HAP-1 (cell line): ENCODE results near the gene SLC7A1.

Experiments
- DNase-seq, 2 experiments: peaks; one replicate each; pipeline ENCODE4 v3.0.0-alpha.2; 2016 to 2020; ENCODE audit warnings: low spot score in 2 of 2
- H3K27me3 ChIP-seq: fragments of 250-450 bp; sonication (Bioruptor Pico); 2 replicates; pipeline ENCODE4 v1.5.1; 2020; ENCODE audit warnings: low read depth, mild to moderate bottlenecking, moderate library complexity
- H3K36me3 ChIP-seq: fragments of 250-450 bp; sonication (Bioruptor Pico); replicated peaks from 2 replicates; pipeline ENCODE4 v1.5.1; 2020; ENCODE audit warnings: mild to moderate bottlenecking
- H3K4me1 ChIP-seq: fragments of 250-450 bp; sonication (Bioruptor Pico); 2 replicates; pipeline ENCODE4 v1.5.1; 2020; ENCODE audit warnings: mild to moderate bottlenecking
- H3K4me3 ChIP-seq: fragments of 250-450 bp; sonication (Bioruptor Pico); 2 replicates; pipeline ENCODE4 v1.5.1; 2020; ENCODE audit warnings: mild to moderate bottlenecking, moderate library complexity
- H3K9me3 ChIP-seq: fragments of 250-450 bp; sonication (Bioruptor Pico); 2 replicates; pipeline ENCODE4 v1.5.1; 2020; ENCODE audit warnings: mild to moderate bottlenecking, moderate library complexity
- in situ Hi-C: fragments of 300-500 bp; cut with MboI; formaldehyde crosslinking; loops from 3 replicates; pipeline ENCODE4 v1.14.3; 2020; ENCODE audit warnings: low sequenced_read_pairs, inconsistent platforms, mixed read lengths

The SLC7A1 gene

DNA sequence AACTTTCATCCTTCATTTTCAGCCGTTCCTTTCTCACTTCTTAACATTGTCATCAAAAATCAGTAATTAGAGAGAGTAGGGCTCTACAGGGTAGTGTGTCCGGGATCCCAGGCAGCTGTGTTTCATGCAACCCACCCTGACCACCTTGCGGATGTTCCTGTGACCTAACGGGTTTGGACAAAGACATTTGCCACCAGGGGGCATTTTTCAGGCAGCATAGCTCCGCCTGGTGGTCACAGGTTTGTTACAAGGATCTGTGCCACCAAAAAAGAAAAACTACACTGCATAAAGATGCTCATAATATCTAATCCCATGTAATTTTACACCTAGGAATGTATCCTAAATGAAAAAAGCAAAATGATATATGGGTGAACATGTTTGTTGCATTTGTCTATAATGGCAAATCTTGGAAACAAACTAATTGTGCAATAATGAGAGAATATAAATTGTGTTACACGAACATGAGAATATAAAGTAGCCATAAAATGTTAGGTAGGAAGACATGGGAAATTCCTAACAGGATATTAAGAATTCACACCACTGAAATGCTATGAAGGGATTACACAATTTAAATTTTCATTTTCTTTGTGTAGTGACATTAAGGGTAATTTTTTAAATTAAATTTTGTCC is 123.0 kb downstream of the SLC7A1 start:
- DNase-seq: peak; percentile 60 to 80

DNA sequence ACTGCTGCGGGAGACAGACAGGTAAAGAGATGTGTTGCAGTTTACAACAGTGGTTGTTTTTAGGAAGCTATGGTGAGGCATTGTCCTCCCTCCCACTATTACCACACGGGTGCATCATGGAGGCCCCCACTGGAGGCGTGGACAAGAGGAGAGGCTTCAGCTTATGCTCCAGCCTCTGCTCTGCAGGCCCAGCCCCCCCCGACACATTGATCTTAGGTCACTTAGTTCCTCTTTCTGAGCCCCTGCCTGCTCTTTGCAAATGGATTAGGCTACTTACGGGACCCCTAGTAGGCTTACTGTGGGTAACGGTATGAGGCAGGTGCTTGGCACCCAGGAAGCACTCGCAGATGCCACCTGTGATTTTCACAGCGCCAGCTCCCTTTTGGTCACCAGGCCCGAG is 123.9 kb downstream of the SLC7A1 start:
- H3K4me1 ChIP-seq: no peaks in the 10 kb centered on the region
- in situ Hi-C loops: no loop called here
- DNase-seq: no peak
- peaks cover 3% of the 10 kb centered on the region; the same call in 1 of the 2 replicates for H3K27me3 ChIP-seq
- no peaks in the 10 kb centered on the region for H3K36me3 ChIP-seq
- no peak overlapping the region for H3K4me3 ChIP-seq
- no peaks in the 10 kb centered on the region for H3K9me3 ChIP-seq

More for the DNA sequence above, 123.0 kb downstream of the SLC7A1 start:
- H3K4me1 ChIP-seq: no peaks in the 10 kb centered on the region
- no peaks in the 10 kb centered on the region for H3K36me3 ChIP-seq
- in situ Hi-C loops: no loop called here
- H3K4me3 ChIP-seq: no peak overlapping the region
- H3K27me3 ChIP-seq: peaks cover 3% of the 10 kb centered on the region; the same call in 1 of the 2 replicates
- no peaks in the 10 kb centered on the region for H3K9me3 ChIP-seq

DNA sequence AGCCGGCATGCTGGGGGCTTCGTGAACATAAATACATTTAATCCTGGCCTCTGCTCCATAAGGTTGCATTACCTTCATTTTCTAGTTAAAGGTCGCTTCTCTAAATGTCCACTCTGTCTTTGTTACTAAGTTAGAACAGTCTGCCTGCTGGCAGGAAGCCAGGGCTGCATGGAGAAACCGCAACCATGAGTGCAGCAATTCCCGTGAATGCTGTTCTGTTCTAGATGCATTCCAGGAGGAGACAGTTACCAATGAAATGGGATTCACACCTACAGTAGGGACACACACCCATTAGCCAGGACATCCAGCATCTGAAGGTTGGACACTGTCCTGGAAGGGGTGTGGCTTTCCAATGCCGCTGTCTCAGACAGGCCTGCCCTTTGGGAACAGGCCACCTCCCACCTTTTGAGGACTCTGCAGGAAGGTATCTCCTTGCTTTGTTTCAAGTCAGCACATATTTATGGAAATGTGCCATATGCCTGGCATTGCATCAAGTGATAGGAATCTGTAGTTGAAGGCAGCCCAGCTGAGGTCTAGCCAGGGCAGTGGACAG is 129.7 kb downstream of the SLC7A1 start:
- Histone ChIP-seq H3K27me3 (no peaks in the 10 kb centered on the region), H3K4me1 (no peaks in the 10 kb centered on the region), H3K36me3 (no peaks in the 10 kb centered on the region), H3K9me3 (no peaks in the 10 kb centered on the region), H3K4me3 (no peak overlapping the region)
- in situ Hi-C loops: no loop called here
- DNase-seq: no peak

DNA sequence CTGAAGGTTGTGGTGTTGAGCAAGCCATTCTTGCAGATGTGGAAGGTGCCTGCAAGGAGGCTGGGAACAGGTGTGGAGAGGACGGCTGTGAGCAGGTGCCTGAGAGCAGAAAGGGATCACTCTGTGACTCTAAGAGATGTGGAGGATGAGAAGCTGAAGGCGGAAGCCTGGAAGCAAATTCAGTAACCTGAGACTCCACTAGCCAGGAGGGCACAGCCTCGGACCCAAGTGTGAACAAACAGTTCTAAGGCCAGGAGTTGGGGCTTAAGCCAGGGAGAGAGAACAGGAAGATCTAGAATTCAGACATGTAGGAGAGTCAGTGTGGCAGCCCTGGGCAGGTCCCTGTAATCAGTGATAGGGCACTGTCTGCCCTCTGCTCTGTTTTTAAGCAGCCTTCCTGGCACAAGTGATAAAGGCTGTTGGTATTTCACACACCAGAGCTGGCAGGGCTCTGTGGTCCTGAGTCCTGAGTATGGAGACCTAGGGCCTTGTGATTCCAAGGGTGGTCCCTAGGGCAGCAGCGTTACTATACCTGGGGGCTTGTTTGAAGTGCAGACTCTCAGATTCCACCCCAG is 131.3 kb downstream of the SLC7A1 start:
- no peaks in the 10 kb centered on the region for H3K27me3 ChIP-seq
- H3K4me1 ChIP-seq: no peaks in the 10 kb centered on the region
- DNase-seq: no peak
- H3K9me3 ChIP-seq: no peaks in the 10 kb centered on the region
- H3K4me3 ChIP-seq: no peak overlapping the region
- no peaks in the 10 kb centered on the region for H3K36me3 ChIP-seq
- in situ Hi-C loops: no loop called here

DNA sequence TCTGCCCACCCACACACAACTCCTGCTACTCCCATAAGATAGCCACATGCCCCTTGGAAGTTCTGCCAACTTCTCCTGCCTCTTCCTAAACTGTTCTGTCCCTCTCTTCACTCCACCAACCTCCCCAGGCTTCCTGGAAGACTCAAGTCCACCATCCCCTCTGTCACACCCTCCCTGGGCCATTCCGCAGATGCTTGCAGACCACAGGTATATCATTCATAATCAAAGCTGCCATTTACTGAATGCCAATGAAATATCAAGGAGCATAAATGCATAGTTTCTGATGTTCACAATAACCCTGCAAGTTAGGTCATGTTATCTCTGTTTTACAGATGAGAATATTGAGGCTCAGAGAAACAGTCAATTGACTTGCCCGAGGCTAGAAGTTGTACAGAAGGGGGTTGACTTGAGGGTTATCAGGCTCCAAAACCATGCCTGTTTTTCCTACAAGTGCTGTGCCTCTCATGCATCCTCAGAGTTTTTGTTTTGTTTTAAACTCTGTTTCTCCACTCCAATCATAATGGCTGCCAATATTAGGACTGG is 135.6 kb downstream of the SLC7A1 start:
- Histone ChIP-seq H3K4me3 (no peak overlapping the region), H3K4me1 (no peaks in the 10 kb centered on the region), H3K9me3 (no peaks in the 10 kb centered on the region), H3K36me3 (no peaks in the 10 kb centered on the region), H3K27me3 (no peaks in the 10 kb centered on the region)
- in situ Hi-C loops: no loop called here
- DNase-seq: no peak
